A549 treated with Hydrocortisone at 1 μM for 4 hours (cell line): ENCODE results near the gene RPL4. TPM values are rescaled to one million over a fixed set of nuclear protein-coding genes. Genes with fewer than 3 reads are reported as not detected.

Experiments used
- total RNA-seq: library from RNA; stranded (reverse); fragments of 200-300 nt; extraction: Qiagen RNA extraction; gene quantifications from 5 replicates; pipeline ENCODE4 v1.2.3, GENCODE V29; 2022

The RPL4 gene
- total RNA-seq: 5,078 to 6,284 TPM (median 5,277 TPM) in 5 replicates

GRCh38 chr15:66504563-66505429, at the start of gene RPL4, which contains the start of gene ZWILCH:
Gene RPL4, minus strand, starts transcription at chr15:66504855. Its CDS starts 65 bp downstream, at chr15:66504790.
Gene ZWILCH, plus strand, starts transcription at chr15:66505326. Its CDS starts 13 bp downstream, at chr15:66505339.

GRCh38 chr15:66497502-66498455, 6.9 kb downstream of the RPL4 start, which contains the start of gene SNAPC5:
Gene SNAPC5, minus strand, starts transcription at chr15:66497762. Its CDS starts 31 bp downstream, at chr15:66497731.

Other genes starting within 250 kb of the RPL4 start
- 27.1 to 40.4 TPM (median 33.5 TPM) in 5 replicates for gene DIS3L, start 211.3 kb downstream of the RPL4 start, total RNA-seq
- 21.1 to 25.6 TPM (median 25.0 TPM) in 5 replicates for gene TIPIN, start 148.2 kb downstream of the RPL4 start, total RNA-seq
- 96.1 to 133 TPM (median 121 TPM) in 5 replicates for gene MAP2K1, start 117.9 kb downstream of the RPL4 start, total RNA-seq
- 45.5 to 63.4 TPM (median 47.7 TPM) in 5 replicates for gene SNAPC5, start 7.1 kb downstream of the RPL4 start, total RNA-seq
- gene ZWILCH, start 471 bp upstream of the RPL4 start, total RNA-seq: 32.2 to 39.2 TPM (median 35.5 TPM) in 5 replicates
- gene LCTL, start 61.1 kb upstream of the RPL4 start, total RNA-seq: 0.03 TPM in 1 of 5 replicates, not detected in the others
- 21.5 to 30.5 TPM (median 27.7 TPM) in 5 replicates for gene SMAD6, start 197.4 kb upstream of the RPL4 start, total RNA-seq